ENCODE measurements around the gene NKX1-2. TPM values are rescaled to one million over a fixed set of nuclear protein-coding genes. Genes with fewer than 3 reads are reported as not detected.

Gene NKX1-2
- total RNA-seq, 1 donor, result not detected

DNA sequence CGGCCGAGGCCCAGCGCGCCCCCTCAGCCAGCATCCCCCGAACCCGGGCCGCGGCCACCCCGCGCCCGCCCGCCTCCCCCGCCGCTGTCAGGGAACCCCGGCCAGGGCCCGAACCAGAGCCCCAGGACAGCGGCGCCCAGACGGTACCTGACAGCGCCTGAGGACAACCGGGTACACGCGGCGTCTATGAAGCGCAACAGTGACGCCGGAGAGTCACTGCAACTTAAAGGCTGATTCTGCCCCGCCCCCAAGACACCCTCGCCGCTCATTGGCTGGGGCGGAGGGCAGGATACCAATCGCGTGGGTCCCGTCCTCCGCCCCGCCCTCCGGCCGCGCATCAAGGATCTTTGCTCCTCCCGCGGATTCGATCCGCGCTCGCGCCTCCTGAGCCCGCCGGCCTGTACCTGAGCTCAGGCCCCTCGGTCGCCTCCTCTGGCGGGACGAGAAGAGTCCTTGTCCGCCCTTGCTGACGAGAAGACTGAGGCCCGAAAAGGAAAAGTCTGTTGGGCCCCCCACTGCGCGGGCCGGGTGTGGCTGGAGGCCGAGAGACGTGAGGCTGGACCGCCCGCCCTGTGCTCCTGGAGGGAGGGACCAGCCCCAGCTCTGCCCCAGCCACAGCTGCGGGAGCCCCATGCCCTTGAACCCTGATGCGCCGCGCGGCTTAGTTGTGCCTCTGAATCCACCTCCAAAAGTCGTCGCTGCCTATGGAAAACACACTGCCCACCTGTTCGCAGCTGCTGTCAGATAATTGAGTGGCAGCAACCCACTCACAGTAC lies 30.9 kb downstream of the NKX1-2 start, which contains the start of gene OAT:
TSS of gene OAT (minus strand) at position 198 of the 776 bp plus-strand sequence. CDS start 6,752 bp downstream, outside the sequence.
- peak within 1 kb of the TSS; percentile 77 for H3K4me3 ChIP-seq (ENCODE audit: low read depth, low read length)
- TF ChIP-seq, protein P1, sequence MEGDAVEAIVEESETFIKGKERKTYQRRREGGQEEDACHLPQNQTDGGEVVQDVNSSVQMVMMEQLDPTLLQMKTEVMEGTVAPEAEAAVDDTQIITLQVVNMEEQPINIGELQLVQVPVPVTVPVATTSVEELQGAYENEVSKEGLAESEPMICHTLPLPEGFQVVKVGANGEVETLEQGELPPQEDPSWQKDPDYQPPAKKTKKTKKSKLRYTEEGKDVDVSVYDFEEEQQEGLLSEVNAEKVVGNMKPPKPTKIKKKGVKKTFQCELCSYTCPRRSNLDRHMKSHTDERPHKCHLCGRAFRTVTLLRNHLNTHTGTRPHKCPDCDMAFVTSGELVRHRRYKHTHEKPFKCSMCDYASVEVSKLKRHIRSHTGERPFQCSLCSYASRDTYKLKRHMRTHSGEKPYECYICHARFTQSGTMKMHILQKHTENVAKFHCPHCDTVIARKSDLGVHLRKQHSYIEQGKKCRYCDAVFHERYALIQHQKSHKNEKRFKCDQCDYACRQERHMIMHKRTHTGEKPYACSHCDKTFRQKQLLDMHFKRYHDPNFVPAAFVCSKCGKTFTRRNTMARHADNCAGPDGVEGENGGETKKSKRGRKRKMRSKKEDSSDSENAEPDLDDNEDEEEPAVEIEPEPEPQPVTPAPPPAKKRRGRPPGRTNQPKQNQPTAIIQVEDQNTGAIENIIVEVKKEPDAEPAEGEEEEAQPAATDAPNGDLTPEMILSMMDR (IDR thresholded peaks at IDR 0.05; ENCODE audit: insufficient read depth, low read length), result no peak
- DNase-seq (ENCODE audit: low read depth), result peak; percentile 91

DNA sequence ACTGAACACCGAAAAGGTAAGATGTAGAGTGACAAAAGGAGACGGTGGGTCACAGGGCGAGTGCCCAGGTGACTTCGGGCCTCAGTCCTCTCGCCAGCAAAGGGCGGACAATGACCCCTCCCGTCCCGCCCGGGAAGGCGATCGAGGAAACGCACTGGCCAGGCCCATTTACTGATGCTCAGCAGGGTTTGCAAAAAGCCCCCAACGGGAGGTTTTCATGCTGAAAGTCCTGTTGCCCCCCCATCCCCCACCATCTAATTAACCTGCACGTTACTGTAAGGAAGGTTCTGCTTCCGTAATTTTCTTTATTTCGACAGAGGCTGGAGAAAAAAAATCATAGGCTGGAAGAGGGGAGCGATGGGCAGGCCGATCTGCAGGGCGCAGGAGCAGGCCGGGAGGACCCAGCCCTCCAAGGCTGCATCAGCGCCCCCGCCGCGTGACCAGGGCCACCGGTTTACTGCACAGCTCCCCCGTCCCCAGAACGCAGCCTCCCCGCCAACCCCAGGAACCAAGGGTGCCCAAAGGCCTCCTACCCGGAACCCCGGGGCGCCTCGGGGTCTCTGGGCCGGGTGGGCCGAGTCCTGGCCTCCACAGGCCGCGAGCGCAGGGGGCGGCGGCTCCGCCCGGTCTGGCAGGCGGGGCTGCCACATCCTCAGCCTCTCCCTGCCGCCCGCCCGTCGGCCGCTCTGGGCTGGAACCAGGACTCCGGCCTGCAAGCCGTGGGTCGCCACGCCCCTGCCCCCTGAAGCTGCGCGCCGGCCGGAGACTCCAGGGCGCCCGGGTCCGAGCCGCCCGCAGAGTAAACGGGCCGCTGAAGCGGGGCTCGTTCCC lies 31.7 kb downstream of the NKX1-2 start:
- peak; percentile 59 for DNase-seq (ENCODE audit: low read depth)
- peak overlapping the region; percentile 77 for H3K4me3 ChIP-seq (ENCODE audit: low read depth, low read length)
- TF ChIP-seq, protein P1 (IDR thresholded peaks at IDR 0.05; ENCODE audit: insufficient read depth, low read length), result peak; percentile 13

DNA sequence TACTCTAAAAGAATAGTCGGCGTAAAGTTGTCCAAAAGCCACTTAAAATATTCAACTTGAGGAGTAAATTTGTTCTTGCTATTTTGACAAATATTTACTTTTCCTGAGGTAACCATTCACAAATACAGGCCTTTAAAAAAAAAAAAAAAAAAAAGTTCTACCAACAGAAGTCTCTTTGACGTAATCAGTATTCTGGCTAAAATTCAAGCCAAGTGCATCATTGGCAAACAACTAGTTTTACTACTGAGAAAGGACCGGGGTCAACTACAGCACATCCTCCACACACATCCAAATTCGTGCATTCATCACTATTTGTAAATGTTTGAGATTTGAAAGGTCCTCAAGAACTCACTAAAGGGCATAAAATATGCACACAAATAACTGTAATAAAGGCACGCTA lies 33.1 kb downstream of the NKX1-2 start:
- TF ChIP-seq, protein P1 (IDR thresholded peaks at IDR 0.05; ENCODE audit: insufficient read depth, low read length), result no peak
- H3K4me3 ChIP-seq (ENCODE audit: low read depth, low read length), result peak overlapping the region; percentile 77
- peak; percentile 84 for DNase-seq (ENCODE audit: low read depth)

DNA sequence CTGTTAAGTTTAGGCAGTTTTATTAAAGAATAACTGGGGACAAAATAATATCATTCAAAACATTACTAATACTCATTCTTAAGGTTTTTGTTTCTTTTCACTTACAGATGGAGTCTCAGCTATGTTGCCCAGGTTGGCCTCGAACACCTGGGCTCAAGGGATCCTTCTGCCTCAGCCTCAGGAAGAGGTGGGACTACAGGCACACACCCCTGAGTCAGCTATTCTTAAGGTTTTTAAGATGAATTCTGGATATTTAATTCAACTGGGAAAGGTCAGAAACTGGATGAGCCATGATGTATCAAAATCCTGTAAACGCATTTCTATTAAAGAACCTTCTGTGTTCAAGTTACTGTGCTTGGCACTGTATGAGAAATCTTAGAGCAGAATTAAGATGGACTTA lies 34.6 kb downstream of the NKX1-2 start:
- DNase-seq (ENCODE audit: low read depth), result peak; percentile 33
- TF ChIP-seq, protein P1 (IDR thresholded peaks at IDR 0.05; ENCODE audit: insufficient read depth, low read length), result no peak
- H3K4me3 ChIP-seq (ENCODE audit: low read depth, low read length), result no peak overlapping the region

DNA sequence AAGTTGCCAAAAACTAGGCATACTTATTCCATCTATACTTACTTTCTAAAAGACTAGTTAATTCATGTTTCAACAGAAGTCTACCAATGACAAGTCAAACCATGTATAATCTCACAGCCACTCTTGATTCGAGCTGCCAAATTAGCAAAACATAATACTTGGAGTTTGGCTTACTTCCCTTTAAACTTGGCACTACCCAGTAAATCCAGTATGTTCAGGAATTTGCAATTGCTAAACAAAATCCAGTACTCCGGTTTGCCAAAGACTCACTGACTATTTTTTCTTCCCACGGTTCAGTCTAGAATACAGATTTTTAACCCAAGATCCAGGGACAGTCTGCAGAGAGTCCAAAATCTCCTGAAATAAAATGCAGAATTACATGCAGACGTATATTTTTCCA lies 35.8 kb downstream of the NKX1-2 start:
- no peak overlapping the region for H3K4me3 ChIP-seq (ENCODE audit: low read depth, low read length)
- DNase-seq (ENCODE audit: low read depth), result peak; percentile 83
- TF ChIP-seq, protein P1 (IDR thresholded peaks at IDR 0.05; ENCODE audit: insufficient read depth, low read length), result no peak

DNA sequence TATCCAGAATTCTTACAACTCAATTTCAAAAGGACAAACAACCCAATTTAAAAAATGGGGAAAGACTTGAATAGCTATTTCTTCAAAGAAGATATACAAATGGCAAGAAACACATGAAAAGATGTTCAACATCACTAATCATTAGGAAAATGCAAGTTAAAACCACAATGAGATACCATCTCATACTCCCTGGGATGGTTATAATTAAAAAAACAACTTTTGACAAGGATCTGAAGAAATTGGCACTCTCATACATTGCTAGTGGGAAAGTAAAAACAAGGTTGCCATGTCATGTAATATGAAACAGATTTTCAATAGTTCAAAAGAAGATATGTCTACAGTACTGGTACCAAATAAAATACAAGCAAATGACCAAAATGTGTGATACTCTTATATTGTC lies 40.1 kb downstream of the NKX1-2 start:
- no peak overlapping the region for H3K4me3 ChIP-seq (ENCODE audit: low read depth, low read length)
- DNase-seq (ENCODE audit: low read depth), result peak; percentile 38
- TF ChIP-seq, protein P1 (IDR thresholded peaks at IDR 0.05; ENCODE audit: insufficient read depth, low read length), result no peak
